H1 (cell line): Measurements from ENCODE around the gene BCAP31. TPM values are rescaled to one million over a fixed set of nuclear protein-coding genes. Genes with fewer than 3 reads are reported as not detected.

Source experiments
- BACH1 ChIP-seq: IDR thresholded peaks from 2 replicates; pipeline ENCODE4 v1.6.1; 2012; ENCODE audit warnings: low read length, improper control_type of control experiment
- CBX8 ChIP-seq: fragments of 300-800, 300-1000 bp; sonication (generic); IDR thresholded peaks from 2 replicates; pipeline ENCODE4 v1.7.1; 2016; ENCODE audit warnings: low read depth, low read length, borderline replicate concordance
- KDM4A ChIP-seq: IDR thresholded peaks from one replicate; pipeline ENCODE4 v1.7.1; 2012; ENCODE audit warnings: low read depth, mild to moderate bottlenecking, moderate library complexity, low read length, inconsistent platforms; ENCODE audit not compliant: severe bottlenecking
- POLR2AphosphoS5 ChIP-seq: IDR thresholded peaks from 2 replicates; pipeline ENCODE4 v1.6.1; 2011; ENCODE audit warnings: low read depth, low read length
- polyA plus RNA-seq, 7 experiments: library from polyadenylated mRNA; depleted of rRNA in 3 of 7; stranded (reverse) in 5 of 7; unstranded in 2 of 7; fragments of >200 nt in 5 of 7; fragments of 200-250 nt in 2 of 7; gene quantifications; 1 replicate in 5 of 7; 2 replicates in 1 of 7; 4 replicates in 1 of 7; pipeline versions ENCODE4 v1.2.1 to v1.2.3, GENCODE V29; 2011 to 2013; ENCODE audit warnings: missing spikeins in 2 of 7, mixed read lengths in 2 of 7
- total RNA-seq: library from RNA; stranded (reverse); fragmentation: NEBNext Ultra II Directional; extraction: Animal tissue kit (Norgen Biotek cat#: 25700); gene quantifications from 2 replicates; pipeline ENCODE4 v1.2.1, GENCODE V29; 2021
- TF ChIP-seq, protein P1 (sequence below): fragments of 300-600 bp; sonication (generic); IDR thresholded peaks from 2 replicates; pipeline ENCODE4 v1.7.1; 2012; ENCODE audit warnings: low read length, moderate library complexity, mild to moderate bottlenecking, inconsistent platforms; ENCODE audit not compliant: insufficient replicate concordance

The BCAP31 gene
- total and polyA plus RNA-seq, 2 of the 8 experiments (the other 6 are each of a cell fraction or from before 2014, with no cell fraction given) = 136 to 159 TPM

DNA sequence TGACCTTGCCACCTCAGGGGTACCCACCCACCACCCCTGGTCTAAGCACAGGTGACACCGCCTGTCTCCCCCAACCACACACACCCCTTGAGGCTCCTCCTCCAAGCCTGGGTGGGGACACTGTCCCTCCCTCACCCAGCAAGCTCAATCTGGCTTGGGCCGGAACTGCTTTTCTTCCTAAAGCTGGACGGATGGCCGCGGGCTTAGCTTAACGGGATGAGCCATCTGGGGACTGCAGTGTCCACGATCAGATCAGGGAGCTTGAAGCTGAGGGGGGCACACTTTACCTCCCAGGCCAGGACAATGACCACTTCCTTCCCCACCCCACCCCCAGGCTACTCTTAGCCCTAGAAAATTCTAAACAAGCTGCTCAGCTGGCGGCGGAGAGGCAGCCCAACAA is 37.5 kb downstream of the BCAP31 start (continued):
- TF ChIP-seq BACH1 (no peak), POLR2AphosphoS5 (no peak), CBX8 (no peak), KDM4A (no peak)
- TF ChIP-seq, protein P1, sequence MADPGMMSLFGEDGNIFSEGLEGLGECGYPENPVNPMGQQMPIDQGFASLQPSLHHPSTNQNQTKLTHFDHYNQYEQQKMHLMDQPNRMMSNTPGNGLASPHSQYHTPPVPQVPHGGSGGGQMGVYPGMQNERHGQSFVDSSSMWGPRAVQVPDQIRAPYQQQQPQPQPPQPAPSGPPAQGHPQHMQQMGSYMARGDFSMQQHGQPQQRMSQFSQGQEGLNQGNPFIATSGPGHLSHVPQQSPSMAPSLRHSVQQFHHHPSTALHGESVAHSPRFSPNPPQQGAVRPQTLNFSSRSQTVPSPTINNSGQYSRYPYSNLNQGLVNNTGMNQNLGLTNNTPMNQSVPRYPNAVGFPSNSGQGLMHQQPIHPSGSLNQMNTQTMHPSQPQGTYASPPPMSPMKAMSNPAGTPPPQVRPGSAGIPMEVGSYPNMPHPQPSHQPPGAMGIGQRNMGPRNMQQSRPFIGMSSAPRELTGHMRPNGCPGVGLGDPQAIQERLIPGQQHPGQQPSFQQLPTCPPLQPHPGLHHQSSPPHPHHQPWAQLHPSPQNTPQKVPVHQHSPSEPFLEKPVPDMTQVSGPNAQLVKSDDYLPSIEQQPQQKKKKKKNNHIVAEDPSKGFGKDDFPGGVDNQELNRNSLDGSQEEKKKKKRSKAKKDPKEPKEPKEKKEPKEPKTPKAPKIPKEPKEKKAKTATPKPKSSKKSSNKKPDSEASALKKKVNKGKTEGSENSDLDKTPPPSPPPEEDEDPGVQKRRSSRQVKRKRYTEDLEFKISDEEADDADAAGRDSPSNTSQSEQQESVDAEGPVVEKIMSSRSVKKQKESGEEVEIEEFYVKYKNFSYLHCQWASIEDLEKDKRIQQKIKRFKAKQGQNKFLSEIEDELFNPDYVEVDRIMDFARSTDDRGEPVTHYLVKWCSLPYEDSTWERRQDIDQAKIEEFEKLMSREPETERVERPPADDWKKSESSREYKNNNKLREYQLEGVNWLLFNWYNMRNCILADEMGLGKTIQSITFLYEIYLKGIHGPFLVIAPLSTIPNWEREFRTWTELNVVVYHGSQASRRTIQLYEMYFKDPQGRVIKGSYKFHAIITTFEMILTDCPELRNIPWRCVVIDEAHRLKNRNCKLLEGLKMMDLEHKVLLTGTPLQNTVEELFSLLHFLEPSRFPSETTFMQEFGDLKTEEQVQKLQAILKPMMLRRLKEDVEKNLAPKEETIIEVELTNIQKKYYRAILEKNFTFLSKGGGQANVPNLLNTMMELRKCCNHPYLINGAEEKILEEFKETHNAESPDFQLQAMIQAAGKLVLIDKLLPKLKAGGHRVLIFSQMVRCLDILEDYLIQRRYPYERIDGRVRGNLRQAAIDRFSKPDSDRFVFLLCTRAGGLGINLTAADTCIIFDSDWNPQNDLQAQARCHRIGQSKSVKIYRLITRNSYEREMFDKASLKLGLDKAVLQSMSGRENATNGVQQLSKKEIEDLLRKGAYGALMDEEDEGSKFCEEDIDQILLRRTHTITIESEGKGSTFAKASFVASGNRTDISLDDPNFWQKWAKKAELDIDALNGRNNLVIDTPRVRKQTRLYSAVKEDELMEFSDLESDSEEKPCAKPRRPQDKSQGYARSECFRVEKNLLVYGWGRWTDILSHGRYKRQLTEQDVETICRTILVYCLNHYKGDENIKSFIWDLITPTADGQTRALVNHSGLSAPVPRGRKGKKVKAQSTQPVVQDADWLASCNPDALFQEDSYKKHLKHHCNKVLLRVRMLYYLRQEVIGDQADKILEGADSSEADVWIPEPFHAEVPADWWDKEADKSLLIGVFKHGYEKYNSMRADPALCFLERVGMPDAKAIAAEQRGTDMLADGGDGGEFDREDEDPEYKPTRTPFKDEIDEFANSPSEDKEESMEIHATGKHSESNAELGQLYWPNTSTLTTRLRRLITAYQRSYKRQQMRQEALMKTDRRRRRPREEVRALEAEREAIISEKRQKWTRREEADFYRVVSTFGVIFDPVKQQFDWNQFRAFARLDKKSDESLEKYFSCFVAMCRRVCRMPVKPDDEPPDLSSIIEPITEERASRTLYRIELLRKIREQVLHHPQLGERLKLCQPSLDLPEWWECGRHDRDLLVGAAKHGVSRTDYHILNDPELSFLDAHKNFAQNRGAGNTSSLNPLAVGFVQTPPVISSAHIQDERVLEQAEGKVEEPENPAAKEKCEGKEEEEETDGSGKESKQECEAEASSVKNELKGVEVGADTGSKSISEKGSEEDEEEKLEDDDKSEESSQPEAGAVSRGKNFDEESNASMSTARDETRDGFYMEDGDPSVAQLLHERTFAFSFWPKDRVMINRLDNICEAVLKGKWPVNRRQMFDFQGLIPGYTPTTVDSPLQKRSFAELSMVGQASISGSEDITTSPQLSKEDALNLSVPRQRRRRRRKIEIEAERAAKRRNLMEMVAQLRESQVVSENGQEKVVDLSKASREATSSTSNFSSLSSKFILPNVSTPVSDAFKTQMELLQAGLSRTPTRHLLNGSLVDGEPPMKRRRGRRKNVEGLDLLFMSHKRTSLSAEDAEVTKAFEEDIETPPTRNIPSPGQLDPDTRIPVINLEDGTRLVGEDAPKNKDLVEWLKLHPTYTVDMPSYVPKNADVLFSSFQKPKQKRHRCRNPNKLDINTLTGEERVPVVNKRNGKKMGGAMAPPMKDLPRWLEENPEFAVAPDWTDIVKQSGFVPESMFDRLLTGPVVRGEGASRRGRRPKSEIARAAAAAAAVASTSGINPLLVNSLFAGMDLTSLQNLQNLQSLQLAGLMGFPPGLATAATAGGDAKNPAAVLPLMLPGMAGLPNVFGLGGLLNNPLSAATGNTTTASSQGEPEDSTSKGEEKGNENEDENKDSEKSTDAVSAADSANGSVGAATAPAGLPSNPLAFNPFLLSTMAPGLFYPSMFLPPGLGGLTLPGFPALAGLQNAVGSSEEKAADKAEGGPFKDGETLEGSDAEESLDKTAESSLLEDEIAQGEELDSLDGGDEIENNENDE = no peak
